Gastroesophageal sphincter (tissue), 3 donors: ENCODE data around the gene BIN2.
"Not testable (repeated sequence)": the region's sequence is repeated elsewhere in the genome, so short reads cannot be mapped to it uniquely, and the experiment has no call there.

Source experiments
- EP300 ChIP-seq: sonication (generic); formaldehyde crosslinking; IDR thresholded peaks from one replicate; pipeline ENCODE4 v1.6.1; 2017; ENCODE audit warnings: antibody characterized with exemption, mild to moderate bottlenecking
- POLR2A ChIP-seq, 2 donors: fragments of 450-650 bp; IDR thresholded peaks; one replicate each; pipeline ENCODE4 v1.6.1; 2017; ENCODE audit warnings: antibody characterized with exemption in 2 of 2, mild to moderate bottlenecking in 2 of 2, moderate library complexity in 1 of 2
- POLR2AphosphoS5 ChIP-seq: sonication (generic); formaldehyde crosslinking; IDR thresholded peaks from one replicate; pipeline ENCODE4 v1.6.1; 2017; ENCODE audit warnings: antibody characterized with exemption
- TF ChIP-seq, protein P1 (sequence below), 4 experiments: fragments of 200-600 bp in 2 of 4; fragments of 450-650 bp in 2 of 4; sonication (generic) in 1 of 4; IDR thresholded peaks; one replicate each; pipeline ENCODE4 v1.5.1; 2017 to 2019; ENCODE audit warnings: antibody characterized with exemption in 4 of 4, mild to moderate bottlenecking in 2 of 4, moderate library complexity in 2 of 4

DNA sequence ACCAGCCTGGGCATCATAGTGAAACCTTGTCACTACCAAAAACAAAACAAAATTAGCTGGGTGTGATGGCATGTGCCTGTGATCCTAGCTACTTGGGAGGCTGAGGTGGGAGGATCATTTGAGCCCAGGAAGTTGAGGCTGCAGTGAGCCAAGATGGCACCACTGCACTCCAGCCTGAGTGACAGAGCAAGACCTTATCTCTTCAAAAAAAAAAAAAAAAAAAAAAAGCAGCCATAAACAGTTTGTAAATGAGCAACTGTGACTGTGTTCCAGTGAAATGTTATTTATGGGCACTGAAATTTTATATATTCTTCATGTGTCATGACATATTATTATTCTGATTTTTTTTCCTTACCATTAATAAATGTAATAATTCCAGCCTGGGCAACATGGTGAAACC is 13.4 kb upstream of the BIN2 start:
- not testable (repeated sequence) for TF ChIP-seq POLR2A (IDR thresholded peaks at IDR 0.05); EP300; POLR2AphosphoS5
- TF ChIP-seq, protein P1, sequence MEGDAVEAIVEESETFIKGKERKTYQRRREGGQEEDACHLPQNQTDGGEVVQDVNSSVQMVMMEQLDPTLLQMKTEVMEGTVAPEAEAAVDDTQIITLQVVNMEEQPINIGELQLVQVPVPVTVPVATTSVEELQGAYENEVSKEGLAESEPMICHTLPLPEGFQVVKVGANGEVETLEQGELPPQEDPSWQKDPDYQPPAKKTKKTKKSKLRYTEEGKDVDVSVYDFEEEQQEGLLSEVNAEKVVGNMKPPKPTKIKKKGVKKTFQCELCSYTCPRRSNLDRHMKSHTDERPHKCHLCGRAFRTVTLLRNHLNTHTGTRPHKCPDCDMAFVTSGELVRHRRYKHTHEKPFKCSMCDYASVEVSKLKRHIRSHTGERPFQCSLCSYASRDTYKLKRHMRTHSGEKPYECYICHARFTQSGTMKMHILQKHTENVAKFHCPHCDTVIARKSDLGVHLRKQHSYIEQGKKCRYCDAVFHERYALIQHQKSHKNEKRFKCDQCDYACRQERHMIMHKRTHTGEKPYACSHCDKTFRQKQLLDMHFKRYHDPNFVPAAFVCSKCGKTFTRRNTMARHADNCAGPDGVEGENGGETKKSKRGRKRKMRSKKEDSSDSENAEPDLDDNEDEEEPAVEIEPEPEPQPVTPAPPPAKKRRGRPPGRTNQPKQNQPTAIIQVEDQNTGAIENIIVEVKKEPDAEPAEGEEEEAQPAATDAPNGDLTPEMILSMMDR (IDR thresholded peaks at IDR 0.05) = not testable (repeated sequence)
